ENCODE data around the gene MDGA2. TPM values are rescaled to one million over a fixed set of nuclear protein-coding genes. Genes with fewer than 3 reads are reported as not detected.

Gene MDGA2
- total RNA-seq, 1 donor from 2014 or later, result 0.19 TPM

DNA sequence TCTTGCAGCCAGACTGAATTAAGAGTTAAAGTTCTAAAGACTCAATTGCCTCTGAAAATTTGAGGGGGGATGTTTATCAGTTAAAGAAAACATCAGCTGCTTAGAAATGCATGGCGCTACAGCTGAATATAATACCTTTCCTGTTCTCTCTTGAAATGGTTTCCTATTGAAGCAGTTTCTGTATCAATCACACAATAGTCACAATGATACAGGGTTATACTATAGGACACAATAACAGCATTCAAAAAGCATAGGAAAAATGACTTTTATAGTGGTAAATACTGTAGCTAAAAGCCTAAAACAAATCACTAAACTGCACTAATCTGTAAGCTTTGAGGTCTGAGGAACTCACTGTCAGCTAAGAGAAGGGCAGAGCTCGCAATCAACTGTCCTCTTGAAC is 15.2 kb downstream of the MDGA2 start:
- Mint-ChIP-seq H3K27me3 (peaks cover 7% of the 10 kb centered on the region), H3K27ac (no peak overlapping the region), H3K4me3 (ENCODE audit: low read depth) (no peak overlapping the region), H3K9me3 (ENCODE audit: low read depth) (no peaks in the 10 kb centered on the region), H3K4me1 (ENCODE audit: low read depth) (no peaks in the 10 kb centered on the region), H3K36me3 (ENCODE audit: insufficient read depth) (no peaks in the 10 kb centered on the region)
- no peak for DNase-seq (ENCODE audit: low spot score, unreplicated experiment)
- TF ChIP-seq, protein P1, sequence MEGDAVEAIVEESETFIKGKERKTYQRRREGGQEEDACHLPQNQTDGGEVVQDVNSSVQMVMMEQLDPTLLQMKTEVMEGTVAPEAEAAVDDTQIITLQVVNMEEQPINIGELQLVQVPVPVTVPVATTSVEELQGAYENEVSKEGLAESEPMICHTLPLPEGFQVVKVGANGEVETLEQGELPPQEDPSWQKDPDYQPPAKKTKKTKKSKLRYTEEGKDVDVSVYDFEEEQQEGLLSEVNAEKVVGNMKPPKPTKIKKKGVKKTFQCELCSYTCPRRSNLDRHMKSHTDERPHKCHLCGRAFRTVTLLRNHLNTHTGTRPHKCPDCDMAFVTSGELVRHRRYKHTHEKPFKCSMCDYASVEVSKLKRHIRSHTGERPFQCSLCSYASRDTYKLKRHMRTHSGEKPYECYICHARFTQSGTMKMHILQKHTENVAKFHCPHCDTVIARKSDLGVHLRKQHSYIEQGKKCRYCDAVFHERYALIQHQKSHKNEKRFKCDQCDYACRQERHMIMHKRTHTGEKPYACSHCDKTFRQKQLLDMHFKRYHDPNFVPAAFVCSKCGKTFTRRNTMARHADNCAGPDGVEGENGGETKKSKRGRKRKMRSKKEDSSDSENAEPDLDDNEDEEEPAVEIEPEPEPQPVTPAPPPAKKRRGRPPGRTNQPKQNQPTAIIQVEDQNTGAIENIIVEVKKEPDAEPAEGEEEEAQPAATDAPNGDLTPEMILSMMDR (IDR thresholded peaks at IDR 0.05; ENCODE audit: unreplicated experiment), result no peak

DNA sequence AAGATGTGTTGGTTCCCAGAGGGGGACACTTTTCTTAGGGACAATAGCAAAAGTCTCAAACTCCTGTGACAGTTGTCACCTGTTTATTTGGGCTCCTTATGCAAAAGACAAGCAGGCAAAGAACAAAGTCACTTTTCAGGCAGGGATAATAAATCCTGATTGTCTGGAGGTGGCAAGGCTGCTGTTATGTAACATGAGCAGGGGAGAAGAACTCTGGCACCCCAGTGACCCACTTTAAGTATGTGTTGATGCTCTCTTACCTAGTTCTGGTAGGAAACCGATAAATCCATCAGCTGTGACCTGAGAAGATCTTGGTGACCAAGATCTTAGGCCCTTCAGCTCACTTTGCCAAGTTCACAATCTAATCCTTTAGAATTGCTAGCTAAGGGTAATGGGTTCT is 17.4 kb downstream of the MDGA2 start:
- H3K27me3 Mint-ChIP-seq, result peaks cover 4% of the 10 kb centered on the region
- H3K4me3 Mint-ChIP-seq (ENCODE audit: low read depth), result no peak overlapping the region
- no peak for DNase-seq (ENCODE audit: low spot score, unreplicated experiment)

DNA sequence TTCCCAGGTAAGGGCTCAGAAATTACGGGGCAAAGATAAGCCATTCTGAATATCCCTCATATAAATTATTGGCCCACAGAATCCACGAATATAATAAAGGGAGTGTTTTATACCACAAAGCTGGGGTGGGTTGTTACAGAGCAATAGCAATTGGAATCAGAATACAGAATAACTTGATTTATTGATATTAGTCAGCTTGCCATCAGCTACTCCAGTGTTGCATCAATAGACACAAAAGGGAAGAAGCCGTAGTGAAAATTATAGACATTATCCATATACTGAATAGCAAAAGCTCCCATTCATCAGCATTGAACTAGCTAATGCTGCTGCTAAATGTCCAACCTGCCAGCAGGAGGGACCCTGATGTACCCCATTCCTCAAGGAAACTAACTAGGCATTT is 18.3 kb downstream of the MDGA2 start:
- Mint-ChIP-seq H3K27ac (no peak overlapping the region), H3K27me3 (peaks cover 4% of the 10 kb centered on the region), H3K9me3 (ENCODE audit: low read depth) (no peaks in the 10 kb centered on the region), H3K4me3 (ENCODE audit: low read depth) (no peak overlapping the region), H3K36me3 (ENCODE audit: insufficient read depth) (no peaks in the 10 kb centered on the region), H3K4me1 (ENCODE audit: low read depth) (no peaks in the 10 kb centered on the region)
- DNase-seq (ENCODE audit: low spot score, unreplicated experiment), result no peak
- TF ChIP-seq, protein P1 (IDR thresholded peaks at IDR 0.05; ENCODE audit: unreplicated experiment), result no peak

More for the DNA sequence above, 17.4 kb downstream of the MDGA2 start:
- TF ChIP-seq, protein P1 (IDR thresholded peaks at IDR 0.05; ENCODE audit: unreplicated experiment), result no peak
- Mint-ChIP-seq H3K4me1 (ENCODE audit: low read depth) (no peaks in the 10 kb centered on the region), H3K9me3 (ENCODE audit: low read depth) (no peaks in the 10 kb centered on the region), H3K36me3 (ENCODE audit: insufficient read depth) (no peaks in the 10 kb centered on the region), H3K27ac (no peak overlapping the region)

DNA sequence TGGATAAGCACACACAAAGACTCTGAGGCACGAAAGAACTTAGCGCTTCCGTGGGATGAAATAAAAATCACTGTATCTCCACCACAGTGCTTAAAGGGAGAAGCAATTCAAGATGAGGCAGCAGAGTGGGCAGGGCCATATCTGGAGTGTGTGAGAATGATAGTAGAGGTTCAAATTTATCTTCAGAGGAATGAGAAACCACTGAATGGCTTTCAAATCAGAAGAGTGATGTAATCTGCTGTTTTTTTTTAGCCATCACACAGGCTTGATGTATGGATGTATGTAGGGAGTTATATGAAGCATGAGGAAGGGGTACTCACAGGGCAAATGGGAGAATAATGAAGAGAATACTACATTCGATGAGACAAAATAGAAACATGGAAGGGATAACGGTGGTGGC is 24.1 kb downstream of the MDGA2 start:
- H3K36me3 Mint-ChIP-seq (ENCODE audit: insufficient read depth), result no peaks in the 10 kb centered on the region
- H3K4me1 Mint-ChIP-seq (ENCODE audit: low read depth), result no peaks in the 10 kb centered on the region
- H3K9me3 Mint-ChIP-seq (ENCODE audit: low read depth), result no peaks in the 10 kb centered on the region
- TF ChIP-seq, protein P1 (IDR thresholded peaks at IDR 0.05; ENCODE audit: unreplicated experiment), result no peak
- H3K4me3 Mint-ChIP-seq (ENCODE audit: low read depth), result no peak overlapping the region
- H3K27me3 Mint-ChIP-seq, result peaks cover 6% of the 10 kb centered on the region
- DNase-seq (ENCODE audit: low spot score, unreplicated experiment), result no peak
- H3K27ac Mint-ChIP-seq, result no peak overlapping the region

DNA sequence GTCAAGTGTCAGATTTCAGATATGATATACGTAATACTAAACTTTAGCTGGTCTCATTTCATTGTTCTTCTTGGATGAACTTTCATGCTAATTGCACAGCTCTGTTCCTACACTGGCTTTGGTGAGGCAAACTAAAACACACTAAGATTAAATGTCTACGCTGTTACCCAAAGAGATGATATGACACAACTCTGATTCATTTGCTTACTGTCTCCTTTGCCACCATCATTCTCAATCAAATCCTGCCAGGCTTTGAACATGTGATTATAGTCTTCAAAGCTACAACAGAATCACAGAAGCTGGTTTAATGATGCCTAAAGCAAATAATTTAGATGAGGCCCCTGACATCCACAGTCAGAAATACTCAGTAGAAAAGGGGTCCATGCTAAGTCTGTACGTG is 37.7 kb downstream of the MDGA2 start:
- no peak overlapping the region for H3K4me3 Mint-ChIP-seq (ENCODE audit: low read depth)
- no peaks in the 10 kb centered on the region for H3K9me3 Mint-ChIP-seq (ENCODE audit: low read depth)

More for the DNA sequence above, 37.7 kb downstream of the MDGA2 start:
- Mint-ChIP-seq H3K27ac (no peak overlapping the region), H3K4me1 (ENCODE audit: low read depth) (no peaks in the 10 kb centered on the region), H3K27me3 (peaks cover 5% of the 10 kb centered on the region), H3K36me3 (ENCODE audit: insufficient read depth) (no peaks in the 10 kb centered on the region)
- TF ChIP-seq, protein P1 (IDR thresholded peaks at IDR 0.05; ENCODE audit: unreplicated experiment), result no peak
- DNase-seq (ENCODE audit: low spot score, unreplicated experiment), result no peak

Data from progenitor cell of endocrine pancreas (in vitro differentiated cells).